ENCODE results near the gene UGT1A8.
"Not testable (repeated sequence)": the region's sequence is repeated elsewhere in the genome, so short reads cannot be mapped to it uniquely, and the experiment has no call there.

Gene UGT1A8

GRCh38 chr2:233617476-233617875 is at the start of gene UGT1A8:
UGT1A8 (plus strand) TSS chr2:233617633; CDS start chr2:233617708, 75 bp downstream.
- not testable (repeated sequence) for DNase-seq

- DNase-seq, result no peak
These were observed 46.4 kb upstream of the UGT1A8 start for GRCh38 chr2:233571001-233571400.

- no peak for DNase-seq
These were observed 46.0 kb upstream of the UGT1A8 start for GRCh38 chr2:233571462-233571861.

GRCh38 chr2:233572468-233572867 is 45.0 kb upstream of the UGT1A8 start:
- no peak for DNase-seq

- not testable (repeated sequence) for DNase-seq
These were observed 40.1 kb upstream of the UGT1A8 start for GRCh38 chr2:233577341-233577740.

- DNase-seq, result not testable (repeated sequence)
These were observed 34.0 kb upstream of the UGT1A8 start for GRCh38 chr2:233583217-233583965.

- DNase-seq, result no peak
These were observed 33.2 kb upstream of the UGT1A8 start for GRCh38 chr2:233584210-233584609.

GRCh38 chr2:233588400-233588799 is 29.0 kb upstream of the UGT1A8 start:
- DNase-seq, result no peak

- DNase-seq, result not testable (repeated sequence)
These were observed 24.7 kb upstream of the UGT1A8 start for GRCh38 chr2:233592706-233593105.

GRCh38 chr2:233593201-233593600 is 24.2 kb upstream of the UGT1A8 start:
- no peak for DNase-seq

- DNase-seq, result no peak
These were observed 19.9 kb upstream of the UGT1A8 start for GRCh38 chr2:233597522-233597921.

- DNase-seq, result no peak
These were observed 18.5 kb upstream of the UGT1A8 start for GRCh38 chr2:233598952-233599351.

- DNase-seq, result no peak
These were observed 17.0 kb upstream of the UGT1A8 start for GRCh38 chr2:233600386-233600785.

GRCh38 chr2:233602076-233602475 is 15.4 kb upstream of the UGT1A8 start:
- DNase-seq, result no peak

- DNase-seq, result no peak
These were observed 13.9 kb upstream of the UGT1A8 start for GRCh38 chr2:233603520-233603919.

- DNase-seq, result no peak
These were observed 12.6 kb upstream of the UGT1A8 start for GRCh38 chr2:233604826-233605225.

- DNase-seq, result no peak
These were observed 11.8 kb upstream of the UGT1A8 start for GRCh38 chr2:233605680-233606079.

- DNase-seq, result no peak
These were observed 6.1 kb upstream of the UGT1A8 start for GRCh38 chr2:233611284-233611683.

GRCh38 chr2:233620204-233620603 is 2.8 kb downstream of the UGT1A8 start:
- DNase-seq, result no peak

- not testable (repeated sequence) for DNase-seq
These were observed 4.4 kb downstream of the UGT1A8 start for GRCh38 chr2:233621863-233622262.

- no peak for DNase-seq
These were observed 10.0 kb downstream of the UGT1A8 start for GRCh38 chr2:233627331-233628025.

GRCh38 chr2:233636306-233636705 is 18.9 kb downstream of the UGT1A8 start, which contains the start of gene UGT1A10:
UGT1A10 (plus strand) TSS chr2:233636448; CDS start chr2:233636523, 75 bp downstream.
- DNase-seq, result not testable (repeated sequence)

GRCh38 chr2:233638836-233639235 is 21.4 kb downstream of the UGT1A8 start:
- DNase-seq, result no peak

GRCh38 chr2:233639860-233640259 is 22.4 kb downstream of the UGT1A8 start:
- DNase-seq, result no peak
